Omental fat pad (tissue), 4 donors: ENCODE data around the gene PAX7. TPM values are rescaled to one million over a fixed set of nuclear protein-coding genes. Genes with fewer than 3 reads are reported as not detected.

Source experiments
- ATAC-seq: fragments of 150-250 bp; one replicate; pipeline ENCODE4 v1.9.1; 2016; ENCODE audit warnings: mild to moderate bottlenecking, moderate library complexity; ENCODE audit not compliant: low FRiP score
- DNase-seq: peaks from one replicate; pipeline ENCODE4 v3.0.0-alpha.2; 2019; ENCODE audit warnings: low spot score
- total RNA-seq, 4 donors: library from RNA; depleted of rRNA; stranded (reverse); fragments of >200 nt; gene quantifications; one replicate each; pipeline ENCODE4 v1.1.0, GENCODE V29; 2016
- TF ChIP-seq, protein P1 (sequence below), 3 donors: fragments of 450-650 bp; IDR thresholded peaks; one replicate each; pipeline ENCODE4 v1.5.1; 2016 to 2017; ENCODE audit warnings: antibody characterized with exemption in 3 of 3, mild to moderate bottlenecking in 3 of 3, moderate library complexity in 2 of 3

PAX7 gene
- total RNA-seq, 4 donors from 2014 or later: not detected

DNA sequence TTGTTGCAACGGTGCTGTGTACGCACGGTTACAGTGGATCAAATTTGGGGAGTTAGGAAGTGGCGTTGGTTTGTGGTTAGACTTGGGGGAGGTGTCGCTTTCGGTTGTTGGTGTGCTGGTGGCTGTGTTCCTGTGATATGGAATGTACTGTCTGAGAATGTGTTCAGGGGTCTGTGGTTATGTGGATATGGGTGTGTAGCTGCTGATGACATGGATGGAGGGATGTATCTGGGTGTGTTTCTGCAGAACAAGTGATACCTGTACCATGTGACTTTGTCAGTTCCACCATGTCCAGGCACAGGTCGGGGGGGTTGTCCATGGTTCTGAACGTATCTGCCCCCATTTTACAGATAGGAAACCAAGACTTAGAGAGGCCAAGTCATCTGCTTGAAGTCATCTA lies 22.7 kb downstream of the PAX7 start:
- DNase-seq: no peak
- ATAC-seq: no peak
- TF ChIP-seq, protein P1, sequence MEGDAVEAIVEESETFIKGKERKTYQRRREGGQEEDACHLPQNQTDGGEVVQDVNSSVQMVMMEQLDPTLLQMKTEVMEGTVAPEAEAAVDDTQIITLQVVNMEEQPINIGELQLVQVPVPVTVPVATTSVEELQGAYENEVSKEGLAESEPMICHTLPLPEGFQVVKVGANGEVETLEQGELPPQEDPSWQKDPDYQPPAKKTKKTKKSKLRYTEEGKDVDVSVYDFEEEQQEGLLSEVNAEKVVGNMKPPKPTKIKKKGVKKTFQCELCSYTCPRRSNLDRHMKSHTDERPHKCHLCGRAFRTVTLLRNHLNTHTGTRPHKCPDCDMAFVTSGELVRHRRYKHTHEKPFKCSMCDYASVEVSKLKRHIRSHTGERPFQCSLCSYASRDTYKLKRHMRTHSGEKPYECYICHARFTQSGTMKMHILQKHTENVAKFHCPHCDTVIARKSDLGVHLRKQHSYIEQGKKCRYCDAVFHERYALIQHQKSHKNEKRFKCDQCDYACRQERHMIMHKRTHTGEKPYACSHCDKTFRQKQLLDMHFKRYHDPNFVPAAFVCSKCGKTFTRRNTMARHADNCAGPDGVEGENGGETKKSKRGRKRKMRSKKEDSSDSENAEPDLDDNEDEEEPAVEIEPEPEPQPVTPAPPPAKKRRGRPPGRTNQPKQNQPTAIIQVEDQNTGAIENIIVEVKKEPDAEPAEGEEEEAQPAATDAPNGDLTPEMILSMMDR (IDR thresholded peaks at IDR 0.05): no peak

- DNase-seq (no peak), ATAC-seq (no peak)
- TF ChIP-seq, protein P1 (IDR thresholded peaks at IDR 0.05): no peak
These were observed 23.3 kb downstream of the PAX7 start for GRCh38 chr1:18653916-18654315.

DNA sequence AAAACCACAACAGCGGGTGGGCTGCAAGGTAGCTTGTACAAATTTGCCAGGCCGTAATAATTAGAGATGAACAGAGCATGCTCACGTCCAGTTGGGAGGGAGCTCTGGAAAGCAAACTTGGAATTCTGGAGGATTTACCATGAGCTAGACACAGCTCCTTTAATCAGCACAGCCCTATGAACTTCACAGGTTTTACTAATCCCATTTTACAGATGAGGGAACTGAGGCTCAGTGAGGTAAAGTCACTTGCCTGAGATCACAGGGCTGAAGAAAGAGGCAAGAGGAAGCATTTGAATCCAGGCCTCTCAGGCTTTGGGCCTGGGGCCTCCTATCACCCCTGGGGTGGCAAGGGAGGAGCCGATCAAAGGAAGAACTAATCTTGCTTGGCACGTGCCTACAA lies 24.0 kb downstream of the PAX7 start:
- DNase-seq: no peak
- TF ChIP-seq, protein P1 (IDR thresholded peaks at IDR 0.05): no peak

GRCh38 chr1:18657506-18658201 lies 27.0 kb downstream of the PAX7 start:
- no peak for ATAC-seq

More for the DNA sequence above, 24.0 kb downstream of the PAX7 start:
- ATAC-seq: no peak

GRCh38 chr1:18658831-18659230 lies 28.2 kb downstream of the PAX7 start:
- TF ChIP-seq, protein P1 (IDR thresholded peaks at IDR 0.05): no peak
- ATAC-seq (no peak), DNase-seq (no peak)

More at GRCh38 chr1:18657506-18658201, 27.0 kb downstream of the PAX7 start:
- TF ChIP-seq, protein P1 (IDR thresholded peaks at IDR 0.05): no peak
- no peak for DNase-seq

- ATAC-seq (no peak), DNase-seq (no peak)
- TF ChIP-seq, protein P1 (IDR thresholded peaks at IDR 0.05): no peak
These were observed 31.0 kb downstream of the PAX7 start for GRCh38 chr1:18661404-18662285.
